ENCODE measurements around the gene COL23A1. TPM values are rescaled to one million over a fixed set of nuclear protein-coding genes. Genes with fewer than 3 reads are reported as not detected.
"Not testable (repeated sequence)": the region's sequence is repeated elsewhere in the genome, so short reads cannot be mapped to it uniquely, and the experiment has no call there.

Gene COL23A1
- total RNA-seq, 1 experiment from 2014 or later, result not detected

DNA sequence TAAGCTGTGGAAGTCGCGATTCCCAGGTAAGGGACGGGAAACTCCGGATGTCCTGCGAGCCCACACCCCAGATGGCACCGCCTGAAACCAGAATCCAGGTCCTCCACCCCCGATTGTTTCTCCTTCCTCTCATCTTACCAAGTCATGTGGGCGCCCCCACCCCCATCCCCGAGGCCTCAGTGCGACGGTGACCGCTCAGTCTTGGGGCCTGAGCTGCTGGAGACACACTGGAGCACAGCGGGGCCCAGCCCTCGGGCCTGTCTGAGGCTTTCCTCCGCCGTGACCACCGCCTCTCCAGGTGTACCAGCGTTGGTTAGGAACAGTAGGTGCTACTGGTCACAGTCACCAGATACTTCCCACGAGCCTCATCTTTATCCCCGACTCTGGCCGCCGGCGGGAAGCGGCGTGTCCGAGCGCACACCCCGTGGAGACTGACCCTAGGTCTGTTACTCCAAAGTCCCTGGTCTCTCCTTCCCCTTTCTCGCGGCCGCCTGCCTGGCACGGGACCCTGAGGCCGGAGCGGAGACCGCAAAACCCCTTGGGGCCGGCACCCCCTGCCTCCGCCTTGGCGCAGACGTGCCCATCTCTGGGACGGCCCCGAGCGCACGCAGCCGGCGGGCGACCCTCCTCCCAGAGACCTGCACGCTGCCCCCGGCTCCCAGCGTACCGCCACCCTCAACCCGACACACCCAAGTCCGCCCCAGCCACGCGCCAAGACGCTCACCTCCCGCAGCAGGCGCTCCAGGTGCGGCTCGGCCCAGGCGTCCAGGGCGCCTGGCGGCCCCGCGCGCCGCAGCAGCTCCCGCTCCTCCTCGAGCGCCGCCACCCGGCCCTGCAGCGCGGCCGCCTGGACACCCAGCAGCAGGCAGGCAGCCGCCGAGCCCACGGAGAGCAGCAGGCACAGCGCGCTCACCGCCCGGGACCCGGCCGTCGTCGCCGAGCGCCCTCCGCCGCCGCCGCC, 733 bp downstream of the COL23A1 start:
- DNase-seq (ENCODE audit: low read depth), result no peak

DNA sequence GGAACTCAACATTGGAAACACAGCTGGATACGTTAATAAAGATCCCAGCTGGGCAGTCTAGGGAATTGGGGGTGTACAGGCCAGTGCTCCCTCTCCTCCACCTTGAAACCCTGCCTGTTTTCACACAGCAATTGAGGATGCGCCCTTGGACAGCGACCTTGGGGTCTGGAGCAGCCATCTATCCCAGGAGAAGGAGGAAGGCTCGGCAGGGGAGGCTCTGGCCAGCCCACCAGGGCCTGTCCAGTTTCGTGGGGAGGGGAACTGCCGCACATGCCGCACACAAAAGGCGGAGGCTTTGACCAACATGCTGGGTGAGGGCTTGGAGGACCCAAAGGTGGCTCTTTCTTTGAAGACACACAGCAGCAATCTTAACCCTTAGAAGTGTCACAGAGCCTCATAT, 1.4 kb downstream of the COL23A1 start:
- DNase-seq (ENCODE audit: low read depth), result no peak

DNA sequence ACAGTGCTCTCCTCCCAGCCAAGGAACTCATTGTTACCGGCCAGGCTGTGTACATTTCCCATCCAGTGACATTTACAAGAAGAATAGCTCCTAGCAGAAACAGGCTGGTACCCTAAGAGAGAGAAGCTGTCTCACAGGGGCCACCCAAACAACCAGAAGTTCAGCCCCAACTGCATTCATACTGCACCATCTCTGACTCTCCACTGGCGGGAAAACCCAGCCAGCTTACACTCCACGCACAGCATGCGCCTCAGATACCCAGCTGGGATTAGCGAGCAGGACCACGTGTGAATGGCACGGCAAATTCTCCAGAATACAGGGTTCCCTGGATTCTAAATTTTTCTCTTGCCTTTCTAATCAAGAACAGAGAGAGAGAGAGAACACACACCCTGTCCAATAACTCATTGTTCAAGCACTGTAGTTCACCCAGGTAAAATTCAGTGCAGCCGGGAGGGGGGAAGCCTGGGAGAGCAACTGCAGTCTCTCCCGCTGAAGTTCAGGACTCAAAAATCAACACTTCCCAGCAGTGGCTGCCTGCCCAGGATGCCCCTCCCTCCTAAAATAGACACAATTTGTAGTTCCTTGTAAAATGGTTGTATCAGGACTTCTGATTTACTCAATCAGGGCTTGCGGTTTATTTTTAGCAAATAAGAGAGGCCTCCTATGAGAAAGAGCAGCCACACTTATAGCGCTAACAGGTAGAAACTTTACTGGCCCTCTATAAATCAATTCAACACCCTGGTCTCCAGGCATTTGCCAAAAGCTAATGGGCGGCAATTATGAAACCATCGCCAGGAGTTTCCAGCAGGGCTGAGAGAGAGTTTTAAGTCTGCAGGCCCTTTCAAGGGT, 2.2 kb downstream of the COL23A1 start:
- DNase-seq (ENCODE audit: low read depth), result no peak

DNA sequence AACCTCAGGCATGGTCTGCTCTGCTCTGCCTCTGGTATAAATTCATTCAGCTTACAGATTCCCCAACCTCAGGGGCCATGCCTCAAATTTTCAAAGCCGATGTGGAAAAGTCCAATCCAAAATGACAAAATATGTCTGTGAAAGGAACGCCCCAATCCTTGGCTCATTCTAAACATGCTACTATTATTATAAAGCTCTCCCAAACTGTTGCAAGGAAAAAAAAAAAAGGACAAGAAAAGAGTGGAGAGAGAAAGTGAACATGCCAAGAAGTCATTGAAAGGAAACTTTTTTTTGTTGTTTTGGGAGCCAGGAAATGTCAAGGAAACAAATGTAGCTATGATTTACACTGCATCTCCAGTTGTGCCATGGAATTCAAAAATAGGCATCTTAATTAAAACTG, 3.8 kb downstream of the COL23A1 start:
- no peak for DNase-seq (ENCODE audit: low read depth)

DNA sequence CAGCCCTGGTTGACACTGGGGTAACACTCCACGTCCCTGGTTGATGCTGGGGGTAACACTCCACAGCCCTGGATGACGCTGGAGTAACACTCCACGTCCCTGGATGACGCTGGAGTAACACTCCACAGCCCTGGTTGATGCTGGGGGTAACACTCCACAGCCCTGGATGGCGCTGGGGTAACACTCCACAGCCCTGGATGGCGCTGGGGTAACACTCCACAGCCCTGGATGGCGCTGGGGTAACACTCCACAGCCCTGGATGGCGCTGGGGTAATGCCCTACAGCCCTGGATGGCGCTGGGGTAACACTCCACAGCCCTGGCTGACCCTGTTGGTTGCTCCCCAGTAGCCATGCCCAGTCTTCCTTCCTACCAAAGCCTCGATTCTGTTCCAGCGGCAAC, 4.8 kb downstream of the COL23A1 start:
- not testable (repeated sequence) for DNase-seq (ENCODE audit: low read depth)

DNA sequence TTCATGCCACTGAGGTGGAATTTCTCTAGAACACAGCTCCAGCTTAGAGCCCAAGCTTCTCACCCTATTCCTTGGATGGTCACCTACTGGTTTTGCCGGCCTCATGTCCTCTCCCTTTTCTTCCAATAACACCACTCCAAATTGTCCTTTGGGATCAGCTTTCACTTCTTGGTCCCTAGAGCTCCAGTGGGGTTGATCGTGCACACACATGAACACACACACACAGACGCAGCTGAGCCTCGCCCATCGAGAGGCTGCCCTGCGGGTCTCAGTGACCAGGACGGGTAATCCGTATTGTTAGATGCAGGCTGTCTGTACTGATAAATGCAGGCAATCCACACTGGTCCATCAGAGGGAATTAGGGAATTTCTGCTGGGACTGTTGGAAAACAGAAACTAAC, 6.9 kb downstream of the COL23A1 start:
- DNase-seq (ENCODE audit: low read depth), result no peak

DNA sequence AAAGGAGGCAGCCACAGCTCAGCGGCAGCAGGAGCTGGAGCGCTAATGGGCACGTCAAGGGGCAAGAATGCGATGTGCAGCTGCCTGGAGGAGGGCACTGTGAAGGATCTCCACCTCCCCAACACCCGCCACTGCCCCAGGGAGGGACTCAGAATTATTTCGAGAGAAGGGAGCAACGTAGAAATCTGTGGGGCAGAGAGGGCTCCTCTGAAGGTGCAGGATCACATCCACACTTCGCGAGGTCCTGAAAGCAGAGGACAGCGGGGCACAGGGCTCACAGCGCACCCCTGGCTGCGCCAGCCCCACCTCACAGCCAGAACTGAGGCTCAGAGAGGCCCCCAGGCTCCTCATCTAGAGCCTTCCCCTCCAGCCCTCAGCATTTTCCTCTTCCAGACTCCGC, 7.9 kb downstream of the COL23A1 start:
- DNase-seq (ENCODE audit: low read depth), result no peak

DNA sequence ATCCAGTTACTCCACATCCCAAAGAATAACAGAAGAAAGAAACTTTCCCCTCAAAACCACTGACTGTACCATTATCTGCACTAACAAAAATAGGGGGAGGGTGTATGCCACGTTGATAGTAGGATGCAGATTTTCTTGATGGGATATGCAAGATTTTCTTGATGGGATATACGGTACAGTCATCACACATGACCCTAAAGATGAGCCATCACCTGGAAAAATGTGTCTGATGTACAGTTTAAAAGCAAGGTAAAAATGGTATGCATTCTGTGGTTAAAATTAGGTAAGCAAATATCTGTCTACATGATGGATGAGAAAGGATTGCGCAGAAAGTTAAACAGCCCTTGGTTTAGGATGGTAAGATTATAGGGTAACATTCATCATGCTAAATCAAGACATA, 8.6 kb downstream of the COL23A1 start:
- no peak for DNase-seq (ENCODE audit: low read depth)

DNA sequence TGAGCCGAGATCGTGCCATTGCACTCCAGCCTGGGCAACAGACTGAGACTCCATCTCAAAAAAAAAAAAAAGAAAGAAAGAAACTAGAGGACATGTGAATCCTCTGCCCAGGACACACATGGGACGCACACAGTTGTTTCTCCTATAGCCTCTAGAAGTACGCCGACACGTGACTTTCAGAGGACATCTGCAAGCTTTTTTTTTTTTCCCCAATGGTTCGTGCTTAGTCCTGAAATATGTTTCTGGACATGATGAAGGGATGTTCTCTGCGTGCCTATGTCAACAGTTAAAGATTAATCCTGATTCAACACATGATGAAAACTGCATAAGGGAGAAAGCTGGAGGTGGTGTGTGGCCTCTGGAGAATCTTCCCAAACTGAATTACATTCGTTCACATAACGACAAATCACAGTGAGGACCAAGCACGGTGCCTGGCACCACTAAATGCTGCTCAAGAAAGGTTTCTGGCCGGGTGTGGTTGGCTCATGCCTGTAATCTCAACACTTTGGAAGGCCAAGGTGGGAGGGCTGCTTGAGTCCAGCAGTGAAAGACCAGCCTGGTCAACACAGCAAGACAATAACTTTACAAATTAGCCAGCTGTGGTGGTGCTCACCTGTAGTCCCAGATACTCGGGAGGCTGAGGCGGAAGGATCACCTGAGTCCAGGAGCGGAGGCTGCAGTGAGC, 9.8 kb downstream of the COL23A1 start:
- DNase-seq (ENCODE audit: low read depth), result no peak

DNA sequence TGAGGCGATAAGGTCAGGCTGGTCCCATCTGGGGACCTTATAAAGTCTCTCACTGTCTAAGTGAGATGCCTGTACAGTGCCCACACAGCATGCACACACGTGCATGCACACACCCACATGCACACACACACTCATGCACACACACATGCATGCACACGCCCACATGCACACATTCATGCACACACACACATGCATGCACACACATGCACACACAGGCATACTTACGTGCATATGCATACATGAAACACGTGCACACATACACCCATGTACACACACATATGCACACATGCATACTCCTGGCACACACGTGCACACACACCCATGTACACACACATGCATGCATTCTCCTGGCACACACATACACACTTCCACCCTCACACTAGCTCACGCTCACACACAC, 12.2 kb downstream of the COL23A1 start:
- no peak for DNase-seq (ENCODE audit: low read depth)

DNA sequence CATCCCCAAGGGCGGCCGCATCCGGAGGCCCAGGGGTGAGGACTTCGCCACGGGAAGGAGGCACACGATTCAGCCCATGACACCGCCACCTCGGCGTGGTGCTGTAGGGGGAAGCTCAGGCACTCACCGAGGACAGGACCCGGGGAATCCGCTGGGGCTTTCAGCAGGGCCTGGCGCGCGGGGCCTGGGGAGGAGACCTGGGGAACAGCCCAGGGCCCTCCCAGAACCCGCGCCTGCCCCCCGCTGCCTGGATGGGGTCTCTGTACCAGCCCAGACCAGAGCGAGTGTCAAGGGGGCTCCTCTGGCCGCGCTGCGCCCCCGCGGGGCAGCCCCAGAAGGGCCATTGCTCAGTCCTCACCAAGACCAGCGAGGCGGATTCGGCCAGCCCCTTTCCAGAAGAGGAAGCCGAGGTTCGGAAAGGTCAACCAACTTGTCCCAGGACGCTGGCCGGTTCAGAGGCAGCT, 12.8 kb downstream of the COL23A1 start:
- no peak for DNase-seq (ENCODE audit: low read depth)

DNA sequence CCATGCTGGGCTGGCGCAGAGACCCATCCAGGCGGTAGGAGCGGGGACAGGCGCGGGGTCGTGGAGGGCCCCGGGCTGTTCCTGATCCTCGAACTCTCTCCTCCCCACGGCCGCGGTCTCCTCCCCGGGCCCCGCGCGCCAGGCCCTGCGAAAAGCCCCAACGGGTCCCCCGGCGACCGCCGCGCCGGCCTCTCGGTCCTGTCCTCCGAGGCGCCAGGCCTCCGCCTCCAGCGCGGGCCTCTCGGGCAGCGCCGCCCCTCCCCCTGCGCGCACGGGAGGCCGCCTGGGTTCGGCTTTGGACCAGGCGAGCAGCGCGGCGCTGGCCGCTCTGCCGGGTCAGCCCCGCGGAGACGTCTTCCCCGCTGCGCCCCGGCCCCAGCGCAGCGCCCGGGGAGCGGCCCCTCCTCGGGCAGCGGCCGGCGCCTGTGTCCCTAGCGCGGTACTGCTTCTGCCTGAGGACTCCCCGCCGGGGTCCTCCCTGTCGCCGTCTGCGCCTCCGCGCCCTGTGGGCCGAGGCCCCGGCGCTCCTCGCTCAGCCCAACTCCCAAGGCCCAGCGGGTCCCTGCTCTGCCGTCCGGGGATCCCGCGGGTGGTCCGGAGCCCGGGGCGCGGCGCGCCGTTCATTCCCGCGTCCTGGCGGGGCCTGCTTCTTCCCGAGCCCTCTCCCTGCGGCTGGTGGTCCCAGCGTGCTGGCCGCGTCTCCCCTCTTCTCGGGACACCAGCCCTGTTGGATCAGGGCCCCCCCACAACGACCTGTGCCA, 13.4 kb downstream of the COL23A1 start:
- DNase-seq (ENCODE audit: low read depth), result no peak

DNA sequence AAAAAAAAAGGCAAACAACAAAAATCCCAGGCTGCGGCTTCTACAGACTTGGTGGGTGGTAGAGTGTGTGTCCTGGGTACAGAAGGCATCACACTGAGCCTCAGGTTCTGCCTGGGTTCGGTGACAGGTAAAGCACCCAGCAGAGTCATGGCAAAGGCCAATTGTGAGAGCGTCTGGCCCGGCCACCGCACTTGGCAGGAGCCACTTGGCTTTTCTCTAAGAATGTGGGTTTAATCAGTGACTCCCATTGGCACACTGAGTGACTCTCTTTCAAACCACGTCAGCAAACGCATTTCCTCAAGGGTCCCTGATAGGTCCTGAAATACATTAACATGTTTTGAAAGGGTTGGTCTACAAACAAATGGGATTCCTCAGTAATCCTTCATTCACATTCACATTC, 17.0 kb downstream of the COL23A1 start:
- DNase-seq (ENCODE audit: low read depth), result no peak

DNA sequence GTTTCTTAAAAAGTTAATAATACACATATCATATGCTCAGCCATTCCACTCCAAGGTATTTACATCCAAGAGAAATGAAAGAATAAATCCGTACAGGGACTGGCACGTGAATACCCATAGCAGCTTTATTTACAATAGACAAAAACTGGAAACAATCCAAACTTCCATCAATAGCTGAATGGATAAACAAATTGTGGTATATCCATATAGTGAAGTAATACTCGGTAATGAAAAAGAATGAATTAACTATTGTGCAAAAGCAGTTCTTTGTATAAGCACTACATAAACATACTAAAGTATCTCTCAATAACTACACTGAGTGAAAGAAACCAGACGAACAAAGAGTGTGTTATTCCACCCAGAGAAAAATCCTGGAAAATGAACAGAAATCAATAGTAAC, 17.6 kb downstream of the COL23A1 start:
- no peak for DNase-seq (ENCODE audit: low read depth)

DNA sequence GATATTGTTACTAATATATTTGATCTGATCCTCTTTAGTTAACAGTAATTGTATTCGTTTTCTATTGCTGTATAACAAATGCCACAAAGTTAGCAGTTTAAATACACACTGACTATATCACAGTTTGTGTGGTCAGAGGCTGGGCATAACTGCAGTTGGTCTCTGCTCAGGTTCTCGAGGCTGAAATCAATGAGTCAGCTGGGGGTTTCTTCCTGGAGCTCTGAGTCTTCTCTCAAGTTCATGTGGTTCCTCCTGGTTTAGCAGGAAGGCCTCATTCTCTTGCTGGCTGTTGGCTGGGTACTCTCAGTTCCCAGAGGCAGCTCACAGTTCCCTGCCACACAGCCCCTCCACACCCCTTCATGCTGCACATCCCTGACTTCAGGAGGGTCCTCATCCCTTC, 20.7 kb downstream of the COL23A1 start:
- peak; percentile 12 for DNase-seq (ENCODE audit: low read depth)

DNA sequence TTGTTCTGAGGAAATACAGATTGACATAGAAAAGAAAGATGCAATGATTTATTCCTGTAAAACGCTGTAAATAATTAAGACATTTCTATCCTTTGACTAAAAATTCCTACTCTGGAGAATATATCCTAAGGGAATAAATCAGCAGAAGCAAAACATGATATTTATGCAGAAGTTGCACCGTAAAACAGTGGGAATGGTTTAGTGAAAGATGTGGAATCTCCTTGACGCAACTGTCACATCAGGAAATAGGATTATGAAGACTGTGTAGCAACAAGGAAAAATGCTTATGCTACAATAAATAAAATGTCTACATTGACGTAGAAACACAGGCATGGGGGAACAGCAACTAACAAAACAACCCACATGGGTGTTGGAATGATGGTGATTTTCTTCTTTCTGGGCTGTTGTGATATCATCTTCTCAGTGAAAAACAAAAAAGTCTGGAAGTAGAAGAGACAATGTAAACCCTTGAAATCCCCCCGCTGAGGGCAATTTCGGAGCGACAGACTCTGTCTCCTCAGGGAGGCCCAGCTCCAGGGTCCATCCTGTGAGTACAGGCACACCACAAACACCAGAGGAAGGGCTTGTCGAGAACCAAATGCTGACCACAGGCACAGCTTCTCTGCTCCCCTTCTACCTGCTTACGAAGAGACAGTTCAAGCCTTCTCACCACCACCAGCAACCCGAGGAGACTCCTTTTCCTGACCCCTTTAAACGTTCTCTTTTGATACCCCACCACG, 25.2 kb downstream of the COL23A1 start:
- no peak for DNase-seq (ENCODE audit: low read depth)

DNA sequence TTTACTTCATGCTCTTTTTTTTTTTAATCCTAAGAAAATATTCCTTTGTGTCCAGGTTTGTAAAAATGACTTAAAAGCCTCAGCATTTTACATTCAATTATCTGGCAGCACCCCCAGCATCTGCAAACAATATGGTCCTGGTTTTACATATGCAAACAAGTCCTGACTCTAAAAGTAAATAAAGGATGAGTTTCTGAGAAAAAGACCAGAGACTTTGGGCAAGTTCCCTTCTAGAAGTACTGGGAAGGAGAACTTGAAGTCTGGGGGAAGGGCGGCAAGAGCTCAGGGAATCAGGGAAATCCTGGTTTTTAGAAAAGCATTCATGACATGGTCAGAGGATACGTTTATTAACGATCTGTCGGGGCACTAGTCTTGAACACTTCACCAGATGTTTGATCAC, 25.8 kb downstream of the COL23A1 start:
- no peak for DNase-seq (ENCODE audit: low read depth)

DNA sequence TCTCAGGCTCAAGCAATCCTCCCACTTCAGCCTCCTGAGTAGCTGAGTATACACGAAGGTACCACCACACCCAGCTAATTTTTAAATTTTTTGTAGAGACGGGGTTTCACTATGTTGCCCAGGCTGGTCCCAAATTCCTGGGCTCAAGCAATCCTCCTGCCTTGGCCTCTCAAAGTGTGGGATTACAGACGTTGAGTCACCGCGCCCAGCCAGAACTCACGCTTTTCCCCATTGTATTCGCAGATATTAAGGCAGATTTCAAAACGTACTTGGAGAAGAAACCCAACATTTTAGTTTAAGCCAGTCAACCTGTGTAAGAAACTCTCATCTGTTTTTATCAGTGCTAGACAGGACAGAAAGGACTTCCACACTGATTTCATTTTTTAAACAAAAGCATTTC, 26.6 kb downstream of the COL23A1 start:
- DNase-seq (ENCODE audit: low read depth), result no peak

DNA sequence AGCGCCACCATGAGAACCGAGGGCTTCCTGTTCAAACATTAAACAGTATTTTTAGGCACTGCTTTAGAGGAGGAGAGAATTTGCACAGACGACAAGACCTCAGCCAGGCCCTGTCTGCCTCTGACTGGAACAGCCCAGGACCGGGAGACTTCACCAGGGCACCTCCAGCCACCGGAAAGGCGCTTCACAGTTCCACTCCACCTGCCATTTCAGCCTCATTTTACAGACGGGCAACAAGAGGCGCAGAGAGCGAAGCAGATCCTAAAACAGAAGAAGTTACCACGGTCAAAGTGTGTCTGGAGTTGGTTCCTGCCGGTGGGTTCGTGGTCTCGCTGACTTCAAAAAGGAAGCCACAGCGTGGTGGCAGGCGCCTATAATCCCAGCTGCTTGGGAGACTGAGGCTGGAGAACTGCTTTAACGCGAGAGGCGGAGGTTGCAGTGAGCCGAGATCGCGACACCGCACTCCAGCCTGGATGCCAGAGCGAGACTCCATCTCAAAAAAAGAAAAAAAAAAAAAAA, 28.4 kb downstream of the COL23A1 start:
- no peak for DNase-seq (ENCODE audit: low read depth)

DNA sequence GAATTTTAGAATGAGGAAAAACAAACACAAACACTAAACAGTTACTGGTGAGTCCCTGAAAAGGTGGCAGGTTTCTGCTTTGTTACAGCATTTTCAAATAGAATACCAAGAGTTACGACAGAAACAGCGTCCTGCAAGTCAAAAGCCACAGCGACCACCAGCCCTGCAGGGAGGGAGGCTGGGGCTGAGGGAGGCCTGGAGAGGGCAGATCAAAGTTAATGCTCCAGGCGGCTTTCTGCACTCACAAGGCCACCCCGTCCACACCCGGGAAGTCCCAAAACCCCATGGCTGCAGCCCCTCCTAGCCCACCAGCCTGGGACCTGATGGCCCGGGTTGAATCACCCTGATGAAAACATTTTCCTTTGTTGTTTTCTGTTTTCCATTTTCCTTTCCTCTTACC, 29.3 kb downstream of the COL23A1 start:
- DNase-seq (ENCODE audit: low read depth), result no peak
